Lower leg skin (tissue), 3 donors: ENCODE results near the gene STATH.

Source experiments
- CTCF ChIP-seq, 3 donors: fragments of 450-650 bp; IDR thresholded peaks; one replicate each; pipeline ENCODE4 v1.5.1; 2016; ENCODE audit warnings: antibody characterized with exemption in 3 of 3, mild to moderate bottlenecking in 3 of 3, moderate library complexity in 2 of 3
- POLR2A ChIP-seq, 2 donors: fragments of 450-650 bp; IDR thresholded peaks; one replicate each; pipeline ENCODE4 v1.6.1; 2016 to 2017; ENCODE audit warnings: antibody characterized with exemption in 2 of 2, mild to moderate bottlenecking in 1 of 2, moderate library complexity in 1 of 2

GRCh38 chr4:70027011-70027410 lies 31.2 kb downstream of the STATH start:
- TF ChIP-seq POLR2A (IDR thresholded peaks at IDR 0.05) (no peak), CTCF (IDR thresholded peaks at IDR 0.05) (no peak)
